ENCODE measurements around the gene FASLG. TPM values are rescaled to one million over a fixed set of nuclear protein-coding genes. Genes with fewer than 3 reads are reported as not detected.

FASLG gene
- total and polyA plus RNA-seq, 10 of the 15 experiments (the other 5 are each of a cell fraction or from before 2014, with no cell fraction given): 0.05 to 4.0 (median 0.09) TPM; not detected in 2

DNA sequence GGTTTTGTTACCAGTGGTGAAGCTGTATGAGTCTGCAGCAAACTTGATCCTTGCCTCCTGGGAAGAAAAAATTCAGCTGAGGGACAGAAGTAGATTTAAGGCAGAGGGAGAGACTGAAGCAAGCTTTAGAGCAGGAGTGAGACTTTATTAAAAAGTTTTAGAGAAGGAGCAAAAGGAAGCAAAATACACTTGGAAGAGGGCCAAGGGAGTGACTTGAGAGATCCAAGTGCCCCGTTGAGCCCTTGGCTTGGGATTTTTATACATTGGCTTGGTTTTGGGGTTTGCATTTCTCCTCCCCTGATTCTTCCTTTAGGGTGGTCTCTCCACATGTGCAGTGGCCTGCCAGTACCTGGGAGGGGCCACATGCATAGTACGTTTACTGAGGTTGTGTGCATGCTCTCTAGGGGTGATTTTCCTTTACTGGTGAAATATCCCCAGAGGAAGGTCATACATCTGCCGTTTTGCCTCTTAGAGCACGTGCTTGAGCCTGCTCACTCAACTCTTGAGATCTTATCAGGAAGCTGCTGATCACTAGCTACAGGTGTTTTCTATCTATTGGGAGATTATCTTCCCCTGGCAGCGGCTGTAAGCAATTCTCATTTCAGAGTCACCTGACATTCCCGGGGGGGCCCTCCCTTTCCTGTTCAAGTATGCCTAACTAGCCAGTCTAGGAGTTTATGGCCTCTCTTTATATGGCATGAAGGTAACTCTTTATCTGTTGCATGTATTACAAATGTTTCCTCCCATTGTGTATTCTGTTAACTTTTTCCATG, 20.3 kb downstream of the FASLG start:
- no peak overlapping the region for H2AFZ ChIP-seq (ENCODE audit: control insufficient read depth, low read depth, low read length)
- ATAC-seq (no peak), DNase-seq (ENCODE audit: low read depth, low spot score) (no peak)

More for the DNA sequence above, 20.3 kb downstream of the FASLG start:
- no peak overlapping the region for H3K4me2 ChIP-seq (ENCODE audit: control insufficient read depth, insufficient read depth)
- RAD21 ChIA-PET (ENCODE audit: unreplicated experiment): interaction anchor here (1.2 kb wide), 1 partner anchor 75 kb away, joined by 3 read pairs; no protein-coding TSS in a partner anchor
- TF ChIP-seq ZNF274 (IDR thresholded peaks at IDR 0.05; ENCODE audit: insufficient read depth, insufficient read length): no peak
- TF ChIP-seq SIN3A (IDR thresholded peaks at IDR 0.05; ENCODE audit: low read depth, low read length): no peak
- TF ChIP-seq ESRRA (IDR thresholded peaks at IDR 0.05; ENCODE audit: low read length): no peak
- TF ChIP-seq HDAC2 (IDR thresholded peaks at IDR 0.05): no peak
- no peak for TF ChIP-seq SMARCA5 (IDR thresholded peaks at IDR 0.05)
- TF ChIP-seq, protein P1, sequence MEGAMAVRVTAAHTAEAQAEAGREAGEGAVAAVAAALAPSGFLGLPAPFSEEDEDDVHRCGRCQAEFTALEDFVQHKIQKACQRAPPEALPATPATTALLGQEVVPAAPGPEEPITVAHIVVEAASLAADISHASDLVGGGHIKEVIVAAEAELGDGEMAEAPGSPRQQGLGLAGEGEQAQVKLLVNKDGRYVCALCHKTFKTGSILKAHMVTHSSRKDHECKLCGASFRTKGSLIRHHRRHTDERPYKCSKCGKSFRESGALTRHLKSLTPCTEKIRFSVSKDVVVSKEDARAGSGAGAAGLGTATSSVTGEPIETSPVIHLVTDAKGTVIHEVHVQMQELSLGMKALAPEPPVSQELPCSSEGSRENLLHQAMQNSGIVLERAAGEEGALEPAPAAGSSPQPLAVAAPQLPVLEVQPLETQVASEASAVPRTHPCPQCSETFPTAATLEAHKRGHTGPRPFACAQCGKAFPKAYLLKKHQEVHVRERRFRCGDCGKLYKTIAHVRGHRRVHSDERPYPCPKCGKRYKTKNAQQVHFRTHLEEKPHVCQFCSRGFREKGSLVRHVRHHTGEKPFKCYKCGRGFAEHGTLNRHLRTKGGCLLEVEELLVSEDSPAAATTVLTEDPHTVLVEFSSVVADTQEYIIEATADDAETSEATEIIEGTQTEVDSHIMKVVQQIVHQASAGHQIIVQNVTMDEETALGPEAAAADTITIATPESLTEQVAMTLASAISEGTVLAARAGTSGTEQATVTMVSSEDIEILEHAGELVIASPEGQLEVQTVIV (IDR thresholded peaks at IDR 0.05; ENCODE audit: borderline replicate concordance, partially characterized antibody): no peak
- TF ChIP-seq PAX8 (IDR thresholded peaks at IDR 0.05): no peak
- TF ChIP-seq BCL11A (IDR thresholded peaks at IDR 0.05; ENCODE audit: low read depth, low read length): no peak
- TF ChIP-seq HDAC6 (IDR thresholded peaks at IDR 0.05; ENCODE audit: unreplicated experiment): no peak
- no peak for TF ChIP-seq YY1 (IDR thresholded peaks at IDR 0.05; ENCODE audit: low read depth, low read length)
- TF ChIP-seq MYC (IDR thresholded peaks at IDR 0.05; ENCODE audit: insufficient read depth, insufficient read length, insufficient replicate concordance, low read length, severe bottlenecking): no peak
- TF ChIP-seq, protein P2, sequence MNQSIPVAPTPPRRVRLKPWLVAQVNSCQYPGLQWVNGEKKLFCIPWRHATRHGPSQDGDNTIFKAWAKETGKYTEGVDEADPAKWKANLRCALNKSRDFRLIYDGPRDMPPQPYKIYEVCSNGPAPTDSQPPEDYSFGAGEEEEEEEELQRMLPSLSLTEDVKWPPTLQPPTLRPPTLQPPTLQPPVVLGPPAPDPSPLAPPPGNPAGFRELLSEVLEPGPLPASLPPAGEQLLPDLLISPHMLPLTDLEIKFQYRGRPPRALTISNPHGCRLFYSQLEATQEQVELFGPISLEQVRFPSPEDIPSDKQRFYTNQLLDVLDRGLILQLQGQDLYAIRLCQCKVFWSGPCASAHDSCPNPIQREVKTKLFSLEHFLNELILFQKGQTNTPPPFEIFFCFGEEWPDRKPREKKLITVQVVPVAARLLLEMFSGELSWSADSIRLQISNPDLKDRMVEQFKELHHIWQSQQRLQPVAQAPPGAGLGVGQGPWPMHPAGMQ (IDR thresholded peaks at IDR 0.05; ENCODE audit: borderline replicate concordance): no peak
- TF ChIP-seq, protein P3, sequence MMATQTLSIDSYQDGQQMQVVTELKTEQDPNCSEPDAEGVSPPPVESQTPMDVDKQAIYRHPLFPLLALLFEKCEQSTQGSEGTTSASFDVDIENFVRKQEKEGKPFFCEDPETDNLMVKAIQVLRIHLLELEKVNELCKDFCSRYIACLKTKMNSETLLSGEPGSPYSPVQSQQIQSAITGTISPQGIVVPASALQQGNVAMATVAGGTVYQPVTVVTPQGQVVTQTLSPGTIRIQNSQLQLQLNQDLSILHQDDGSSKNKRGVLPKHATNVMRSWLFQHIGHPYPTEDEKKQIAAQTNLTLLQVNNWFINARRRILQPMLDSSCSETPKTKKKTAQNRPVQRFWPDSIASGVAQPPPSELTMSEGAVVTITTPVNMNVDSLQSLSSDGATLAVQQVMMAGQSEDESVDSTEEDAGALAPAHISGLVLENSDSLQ (IDR thresholded peaks at IDR 0.05): no peak
- TF ChIP-seq, protein P4, sequence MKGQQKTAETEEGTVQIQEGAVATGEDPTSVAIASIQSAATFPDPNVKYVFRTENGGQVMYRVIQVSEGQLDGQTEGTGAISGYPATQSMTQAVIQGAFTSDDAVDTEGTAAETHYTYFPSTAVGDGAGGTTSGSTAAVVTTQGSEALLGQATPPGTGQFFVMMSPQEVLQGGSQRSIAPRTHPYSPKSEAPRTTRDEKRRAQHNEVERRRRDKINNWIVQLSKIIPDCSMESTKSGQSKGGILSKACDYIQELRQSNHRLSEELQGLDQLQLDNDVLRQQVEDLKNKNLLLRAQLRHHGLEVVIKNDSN (IDR thresholded peaks at IDR 0.05; ENCODE audit: borderline replicate concordance, extremely low read length, insufficient read depth, low read depth, low read length): no peak
- in situ Hi-C loops (cut with MboI): no loop called here
- POLR2A ChIA-PET: no interaction called here
- CTCF ChIA-PET: interaction anchor here (0.8 to 1.5 kb wide), 4 partner anchors 17 to 773 kb away, joined by 3 read pairs; no protein-coding TSS in a partner anchor
- H3K9ac ChIP-seq (ENCODE audit: control insufficient read depth, insufficient read depth, low read length): no peak overlapping the region
- H3K27ac ChIP-seq (ENCODE audit: control insufficient read depth, insufficient read depth): no peak overlapping the region
- no peak for FAIRE-seq
- WGBS (ENCODE audit: insufficient coverage, insufficient replicate concordance, low lambda C conversion rate, missing lambda C conversion rate): 33% methylated on average over 6 of the region's 6 CpGs
- H3K27me3 ChIP-seq (replicated peaks in 1 of 2; ENCODE audit: control insufficient read depth in 2 of 2, insufficient read depth in 2 of 2, low read length in 1 of 2): 0 out of 4 replicates have a peak, but pooled peaks cover 0 to 2% of the 10 kb centered on the region in 2 experiments
- BruUV-seq (replicated peaks): no TSS peak
- H3K36me3 ChIP-seq (ENCODE audit: control insufficient read depth in 2 of 2, insufficient read depth in 2 of 2, low read length in 1 of 2): no peaks in the 10 kb centered on the region
- H4K20me1 ChIP-seq (ENCODE audit: control insufficient read depth, insufficient read depth): no peaks in the 10 kb centered on the region
- intact Hi-C loops (cut with micrococcal nuclease; ENCODE audit: unreplicated experiment): no loop called here
- H3K9me3 ChIP-seq (replicated peaks; ENCODE audit: control insufficient read depth, insufficient read depth, low read length): no peaks in the 10 kb centered on the region
- H3K4me1 ChIP-seq (ENCODE audit: control insufficient read depth, insufficient read depth, low read length): no peaks in the 10 kb centered on the region
- H3K79me2 ChIP-seq (ENCODE audit: control insufficient read depth, insufficient read depth, low read length): no peaks in the 10 kb centered on the region
- SMC1A ChIA-PET (ENCODE audit: uncharacterized antibody, unreplicated experiment): interaction anchor here (0.8 to 1.2 kb wide), 2 partner anchors 14 to 40 kb away, joined by 3 read pairs; no protein-coding TSS in a partner anchor
- no peak overlapping the region for H3K4me3 ChIP-seq

Data from GM12878 (cell line).